DOHH2 (cell line): ENCODE results near the gene NOL3.

Experiments
- H3F3A ChIP-seq: fragments of 200-600 bp; sonication (generic), shearing (Covaris generic); 2 replicates; pipeline ENCODE4 v1.6.0; 2016; ENCODE audit warnings: antibody characterized with exemption, mild to moderate bottlenecking; ENCODE audit not compliant: control insufficient read depth, insufficient read depth
- H3K27ac ChIP-seq: fragments of 200-600 bp; sonication (generic); 2 replicates; pipeline ENCODE4 v1.5.1; 2014; ENCODE audit warnings: low read depth, mild to moderate bottlenecking, low read length, moderate library complexity
- H3K27me3 ChIP-seq: fragments of 200-600 bp; sonication (generic); 2 replicates; pipeline ENCODE4 v1.6.1; 2014; ENCODE audit warnings: mild to moderate bottlenecking, low read length, mixed read lengths; ENCODE audit not compliant: control insufficient read depth
- H3K36me3 ChIP-seq: fragments of 200-600 bp; sonication (generic); 2 replicates; pipeline ENCODE4 v1.6.1; 2014; ENCODE audit warnings: mild to moderate bottlenecking, low read length, moderate library complexity, mixed read lengths; ENCODE audit not compliant: control insufficient read depth
- H3K4me1 ChIP-seq: fragments of 200-600 bp; sonication (generic); 2 replicates; pipeline ENCODE4 v1.6.1; 2014; ENCODE audit warnings: mild to moderate bottlenecking, low read length, mixed read lengths; ENCODE audit not compliant: control insufficient read depth
- H3K4me2 ChIP-seq: fragments of 200-600 bp; sonication (generic); 2 replicates; pipeline ENCODE4 v1.6.0; 2014; ENCODE audit warnings: mild to moderate bottlenecking, low read length, moderate library complexity
- H3K4me3 ChIP-seq: fragments of 200-600 bp; sonication (generic); 2 replicates; pipeline ENCODE4 v1.5.1; 2014; ENCODE audit warnings: mild to moderate bottlenecking, low read length, mixed read lengths
- H3K79me2 ChIP-seq: fragments of 200-600 bp; sonication (generic); 2 replicates; pipeline ENCODE4 v1.6.1; 2014; ENCODE audit warnings: mild to moderate bottlenecking, low read length, mixed read lengths; ENCODE audit not compliant: control insufficient read depth
- H3K9me2 ChIP-seq: fragments of 200-600 bp; sonication (generic); replicated peaks from 2 replicates; pipeline ENCODE4 v1.6.1; 2014; ENCODE audit warnings: mild to moderate bottlenecking, low read length, mixed read lengths; ENCODE audit not compliant: control insufficient read depth
- H3K9me3 ChIP-seq: fragments of 200-600 bp; sonication (generic); 2 replicates; pipeline ENCODE4 v1.6.1; 2014; ENCODE audit warnings: antibody characterized with exemption, low read length, mixed read lengths; ENCODE audit not compliant: control insufficient read depth, insufficient read depth
- H4K20me1 ChIP-seq: fragments of 200-600 bp; sonication (generic); 2 replicates; pipeline ENCODE4 v1.6.0; 2014; ENCODE audit warnings: low read depth, mild to moderate bottlenecking, antibody characterized with exemption, low read length, moderate library complexity; ENCODE audit not compliant: control insufficient read depth, insufficient read depth
- CTCF ChIP-seq: fragments of 200-600 bp; sonication (generic); IDR thresholded peaks from one replicate; pipeline ENCODE4 v1.5.1; 2014; ENCODE audit warnings: antibody characterized with exemption, mild to moderate bottlenecking, low read depth, low read length; ENCODE audit not compliant: poor library complexity, severe bottlenecking
- EZH2phosphoT487 ChIP-seq: fragments of 200-600 bp; sonication (generic); IDR thresholded peaks from 2 replicates; pipeline ENCODE4 v1.6.1; 2017; ENCODE audit warnings: borderline replicate concordance, mild to moderate bottlenecking, antibody characterized with exemption, low read length, moderate library complexity, mixed read lengths

NOL3 gene

GRCh38 chr16:67184453-67184994 lies 14.2 kb downstream of the NOL3 start:
- Histone ChIP-seq H3K4me1 (peaks cover 29% of the 10 kb centered on the region), H3F3A (no peaks in the 10 kb centered on the region), H3K36me3 (no peaks in the 10 kb centered on the region), H3K79me2 (0 out of 2 replicates have a peak, but pooled peaks cover 8% of the 10 kb centered on the region), H3K27ac (no peak overlapping the region), H3K4me3 (peak overlapping the region; percentile 88), H4K20me1 (peaks cover 3% of the 10 kb centered on the region; the same call in 1 of the 2 replicates), H3K9me3 (no peaks in the 10 kb centered on the region), H3K9me2 (no peaks in the 10 kb centered on the region), H3K4me2 (peak overlapping the region; percentile 98), H3K27me3 (peaks cover 24% of the 10 kb centered on the region)
- TF ChIP-seq CTCF (no peak), EZH2phosphoT487 (no peak)

GRCh38 chr16:67184995-67185650 lies 14.8 kb downstream of the NOL3 start:
- H3F3A ChIP-seq: no peaks in the 10 kb centered on the region
- H3K79me2 ChIP-seq: 0 out of 2 replicates have a peak, but pooled peaks cover 8% of the 10 kb centered on the region
- no peak overlapping the region for H3K27ac ChIP-seq
- peaks cover 24% of the 10 kb centered on the region for H3K27me3 ChIP-seq
- peaks cover 3% of the 10 kb centered on the region; the same call in 1 of the 2 replicates for H4K20me1 ChIP-seq
- H3K4me2 ChIP-seq: peak overlapping the region; percentile 98
- TF ChIP-seq CTCF: peak; percentile 85
- TF ChIP-seq EZH2phosphoT487: no peak
- no peaks in the 10 kb centered on the region for H3K9me2 ChIP-seq
- H3K4me1 ChIP-seq: peaks cover 29% of the 10 kb centered on the region
- no peaks in the 10 kb centered on the region for H3K36me3 ChIP-seq
- no peaks in the 10 kb centered on the region for H3K9me3 ChIP-seq
- H3K4me3 ChIP-seq: peak overlapping the region; percentile 88; the same call in 1 of the 2 replicates

- H4K20me1 ChIP-seq: peaks cover 3% of the 10 kb centered on the region; the same call in 1 of the 2 replicates
- TF ChIP-seq CTCF (no peak), EZH2phosphoT487 (no peak)
- no peak overlapping the region for H3K4me2 ChIP-seq
- 0 out of 2 replicates have a peak, but pooled peaks cover 8% of the 10 kb centered on the region for H3K79me2 ChIP-seq
- H3K4me3 ChIP-seq: no peak overlapping the region
- no peaks in the 10 kb centered on the region for H3K9me3 ChIP-seq
- no peaks in the 10 kb centered on the region for H3K36me3 ChIP-seq
- H3K27ac ChIP-seq: no peak overlapping the region
- no peaks in the 10 kb centered on the region for H3K9me2 ChIP-seq
- H3K27me3 ChIP-seq: peaks cover 24% of the 10 kb centered on the region
- H3K4me1 ChIP-seq: peaks cover 29% of the 10 kb centered on the region
- H3F3A ChIP-seq: no peaks in the 10 kb centered on the region
Measured at GRCh38 chr16:67185651-67186134, 15.4 kb downstream of the NOL3 start.
